Suppressor macrophage (primary cell): ENCODE measurements around the gene DNAJC13.
"Not testable (repeated sequence)": the region's sequence is repeated elsewhere in the genome, so short reads cannot be mapped to it uniquely, and the experiment has no call there.

ENCODE experiments used
- DNase-seq, 4 experiments: peaks; one replicate each; pipeline ENCODE4 v3.0.0-alpha.2; 2020 to 2022

Gene DNAJC13

DNA sequence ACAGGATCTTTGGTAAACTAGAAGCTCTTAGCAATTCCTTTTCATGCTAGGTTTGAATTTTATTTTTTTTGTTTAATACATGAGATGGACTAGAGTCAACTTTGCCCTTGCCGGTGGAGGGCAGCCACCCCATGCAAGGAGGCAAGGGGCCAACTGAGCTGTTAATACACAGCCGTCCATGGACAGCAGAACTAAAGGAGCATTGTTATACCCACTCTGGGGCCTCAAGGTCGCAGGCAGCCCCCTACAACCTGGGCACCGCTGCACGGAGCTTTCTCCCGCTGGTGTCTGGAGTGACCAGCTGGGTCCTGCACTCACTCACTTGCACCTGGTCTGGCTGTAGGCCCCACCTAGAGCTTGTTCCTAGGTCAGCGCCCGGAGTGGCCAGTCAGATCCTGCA is 131.9 kb downstream of the DNAJC13 start:
- DNase-seq, result no peak

DNA sequence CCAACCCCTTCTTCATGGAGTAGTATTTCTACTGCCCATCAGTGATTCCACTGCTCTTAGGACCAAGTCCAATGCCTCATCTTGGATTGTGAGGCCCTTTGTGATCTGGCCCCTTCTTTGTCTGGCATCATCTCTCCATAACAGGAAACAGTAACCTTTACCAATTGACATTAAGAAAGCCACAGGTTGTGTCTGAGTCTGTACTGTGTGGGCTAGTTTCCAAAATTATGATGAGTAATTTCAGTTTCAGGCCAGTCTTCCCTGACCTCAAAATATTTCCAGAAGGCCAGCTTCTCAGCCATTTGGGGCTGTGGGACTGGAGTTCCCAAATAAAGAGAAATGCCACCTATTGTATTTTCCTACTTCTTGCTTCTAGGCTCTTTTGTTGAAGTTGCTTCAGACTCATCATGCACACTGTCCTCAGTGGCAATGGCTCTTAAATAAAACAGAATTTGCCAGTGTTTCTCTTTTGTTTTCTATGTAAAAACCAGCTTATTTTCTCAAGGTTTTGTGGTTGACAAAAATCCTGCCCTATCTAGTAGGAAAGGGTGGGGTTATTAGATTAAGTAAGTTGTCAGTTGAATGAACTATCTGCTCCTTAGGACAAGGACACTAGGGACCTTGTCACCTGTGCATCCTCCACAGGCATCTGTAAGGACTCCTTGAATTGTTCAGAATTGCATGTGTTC is 132.7 kb downstream of the DNAJC13 start:
- peak in 3 of 4 experiments; percentile 8 to 32 (median 16) for DNase-seq

DNA sequence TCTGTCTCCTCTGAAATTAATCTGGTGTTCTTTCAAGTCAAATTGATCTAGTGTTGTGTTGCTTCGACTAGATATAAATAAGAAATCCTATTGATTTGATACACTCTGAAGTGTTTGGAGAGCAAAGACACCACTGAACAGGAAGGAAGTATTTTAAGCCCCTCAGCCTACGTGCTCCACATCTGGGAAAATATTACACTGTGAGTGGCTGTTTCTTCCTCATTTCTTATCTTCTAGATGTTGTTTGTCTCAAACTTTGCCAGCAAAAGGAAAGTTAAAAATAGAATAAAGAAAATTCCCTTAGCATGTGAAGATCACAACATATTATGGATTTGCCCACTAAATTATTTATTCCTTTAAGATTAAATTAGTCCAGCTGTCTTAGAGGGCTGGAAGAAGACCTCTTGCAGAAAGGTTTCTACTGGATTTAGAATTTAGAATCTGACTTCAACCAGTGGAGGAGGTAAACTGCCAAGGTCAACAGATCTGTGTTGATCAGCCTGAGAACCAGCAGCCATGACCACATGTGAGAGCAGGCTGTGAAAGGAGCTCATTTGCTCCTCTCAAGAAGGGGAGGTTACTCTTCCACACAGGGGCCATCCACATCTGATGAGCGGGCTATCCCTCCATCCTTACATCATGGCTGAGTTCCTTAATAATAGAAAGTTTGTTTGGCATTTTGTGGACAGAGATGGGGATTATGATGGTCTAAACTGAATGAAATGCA is 133.4 kb downstream of the DNAJC13 start:
- peak in 3 of 4 experiments; percentile 22 to 45 (median 39) for DNase-seq

DNA sequence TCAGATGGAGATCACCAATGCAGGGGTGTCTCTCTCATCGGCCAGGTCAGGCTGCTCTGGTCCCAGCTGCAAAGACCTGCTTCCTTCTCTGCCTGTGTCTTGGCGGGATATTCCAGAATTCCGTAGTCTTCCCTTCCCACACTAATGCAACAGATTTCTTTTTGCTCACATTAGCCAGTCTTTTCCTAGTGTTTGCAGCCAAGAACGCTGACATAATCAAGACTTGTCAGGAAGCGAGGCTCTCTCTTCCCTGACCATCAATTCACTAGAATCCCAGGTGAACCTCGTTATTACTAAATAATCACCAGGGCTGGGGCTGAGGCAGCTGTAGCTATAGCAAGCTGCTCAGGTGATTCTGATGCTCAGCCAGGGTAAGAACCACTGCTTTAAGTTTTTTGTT is 136.5 kb downstream of the DNAJC13 start:
- DNase-seq, result no peak

DNA sequence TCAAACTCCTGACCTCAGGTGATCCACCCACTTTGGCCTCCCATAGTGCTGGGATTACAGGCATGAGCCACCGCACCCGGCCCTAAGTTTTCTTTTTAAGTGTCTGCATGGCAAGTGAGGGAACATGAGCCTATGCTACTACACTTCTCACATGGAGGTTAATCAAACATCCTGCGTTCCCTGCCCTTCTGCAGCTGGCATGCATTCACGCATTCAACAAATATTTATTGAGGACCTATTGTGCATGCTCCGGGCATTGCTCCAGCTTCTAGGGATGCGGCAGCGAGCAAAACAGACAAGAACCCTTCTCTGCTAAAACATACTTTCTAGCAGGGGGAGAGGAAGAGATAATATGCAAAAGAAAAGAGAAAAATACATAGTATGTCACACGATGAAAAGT is 137.1 kb downstream of the DNAJC13 start:
- DNase-seq, result no peak

DNA sequence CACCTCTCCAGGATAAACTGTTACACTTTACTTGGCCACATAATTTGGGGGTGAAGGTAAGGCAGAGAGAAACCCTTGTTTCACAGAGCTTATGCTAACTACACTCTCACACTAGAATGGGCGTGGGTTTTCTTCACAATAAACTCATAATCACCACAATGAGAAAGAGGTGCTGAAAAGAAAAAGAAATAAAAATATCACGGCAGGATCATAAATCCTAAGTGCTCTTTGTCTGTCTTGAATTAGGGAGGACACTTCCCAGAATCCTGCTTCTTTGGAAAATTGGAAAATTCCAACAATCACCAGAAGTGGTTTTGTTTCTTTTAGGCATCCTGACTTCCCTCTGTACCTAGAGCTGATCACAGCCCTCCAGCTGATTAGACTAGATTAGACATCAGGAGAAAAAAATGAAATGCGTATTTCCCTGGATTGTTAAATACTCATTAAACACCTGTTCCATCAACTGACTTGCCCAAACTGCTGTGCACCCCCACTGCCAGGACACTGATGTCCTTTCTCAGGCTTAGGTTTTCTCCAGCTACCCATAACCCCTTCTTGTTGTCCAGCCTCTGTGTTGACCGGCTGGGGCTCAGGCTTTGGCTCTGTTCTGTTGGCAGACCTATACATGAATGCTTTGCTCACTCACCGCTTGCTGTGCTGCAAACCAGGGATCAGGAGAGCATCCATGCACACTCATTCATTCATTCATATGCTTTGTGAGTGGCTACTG is 138.2 kb downstream of the DNAJC13 start:
- no peak for DNase-seq

DNA sequence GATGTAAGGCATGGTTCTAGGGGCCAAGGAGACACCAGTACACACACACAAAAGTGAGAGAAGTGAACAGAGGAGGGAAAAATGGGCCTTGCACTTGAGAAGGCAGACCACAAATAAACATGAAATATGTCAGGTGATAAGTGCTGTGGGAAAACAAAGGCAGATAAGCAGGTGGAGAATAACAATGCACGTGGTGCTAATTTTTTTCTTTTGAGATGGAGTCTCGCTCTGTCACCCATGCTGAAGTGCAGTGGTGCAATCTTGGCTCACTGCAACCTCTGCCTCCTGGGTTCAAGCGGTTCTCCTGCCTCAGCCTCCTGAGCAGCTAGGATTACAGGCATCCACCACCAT is 138.7 kb downstream of the DNAJC13 start:
- DNase-seq, result not testable (repeated sequence)

DNA sequence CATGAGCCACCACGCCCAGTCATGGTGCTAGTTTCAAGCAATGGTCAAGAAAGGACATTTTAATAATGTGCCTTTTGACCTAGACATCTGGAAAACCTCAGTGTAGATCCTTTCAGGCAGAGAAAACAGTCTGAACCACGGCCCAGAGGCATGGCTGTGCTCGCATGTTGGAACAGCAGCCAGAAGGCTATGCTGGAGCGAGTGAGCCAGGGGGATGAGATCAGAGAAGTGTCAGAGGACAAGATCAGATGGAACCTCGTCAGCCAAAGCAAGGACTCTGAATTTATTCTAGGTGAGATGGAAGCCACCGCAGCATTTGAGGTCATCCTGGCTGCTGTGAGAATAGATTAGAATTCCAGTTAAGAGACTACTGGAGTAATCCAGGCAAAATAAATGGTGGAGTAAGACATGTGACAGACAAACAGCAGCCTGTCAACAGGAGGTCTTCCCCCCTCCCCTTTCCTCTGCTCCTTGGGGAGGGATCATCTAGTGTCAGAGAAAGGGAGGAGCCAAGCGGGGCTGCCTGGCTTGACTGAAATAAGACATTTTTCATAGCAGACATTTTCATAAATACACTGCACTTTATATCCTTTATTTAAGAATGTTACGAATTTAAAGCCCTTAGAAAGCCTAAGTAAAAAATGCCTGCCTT is 139.3 kb downstream of the DNAJC13 start:
- DNase-seq, result no peak

DNA sequence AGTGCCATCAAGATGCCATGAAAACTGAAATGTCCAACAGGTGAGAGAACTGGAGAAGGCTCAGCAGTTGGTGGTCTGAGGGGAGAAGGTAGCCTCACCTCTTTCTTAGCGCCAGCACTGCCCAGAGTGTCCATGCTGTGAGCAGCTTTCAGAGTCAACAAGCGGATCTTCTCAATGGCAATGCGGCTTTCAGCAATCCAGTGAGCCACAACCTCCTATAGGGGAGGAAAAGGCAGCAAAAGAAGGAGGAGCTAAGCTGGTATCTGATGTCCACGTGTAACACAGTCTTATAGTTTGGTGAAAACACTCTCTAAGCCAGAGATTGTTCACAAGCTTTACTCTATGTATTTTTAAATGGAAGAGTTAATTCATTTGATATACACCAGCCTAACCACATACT is 143.7 kb downstream of the DNAJC13 start:
- DNase-seq, result no peak

DNA sequence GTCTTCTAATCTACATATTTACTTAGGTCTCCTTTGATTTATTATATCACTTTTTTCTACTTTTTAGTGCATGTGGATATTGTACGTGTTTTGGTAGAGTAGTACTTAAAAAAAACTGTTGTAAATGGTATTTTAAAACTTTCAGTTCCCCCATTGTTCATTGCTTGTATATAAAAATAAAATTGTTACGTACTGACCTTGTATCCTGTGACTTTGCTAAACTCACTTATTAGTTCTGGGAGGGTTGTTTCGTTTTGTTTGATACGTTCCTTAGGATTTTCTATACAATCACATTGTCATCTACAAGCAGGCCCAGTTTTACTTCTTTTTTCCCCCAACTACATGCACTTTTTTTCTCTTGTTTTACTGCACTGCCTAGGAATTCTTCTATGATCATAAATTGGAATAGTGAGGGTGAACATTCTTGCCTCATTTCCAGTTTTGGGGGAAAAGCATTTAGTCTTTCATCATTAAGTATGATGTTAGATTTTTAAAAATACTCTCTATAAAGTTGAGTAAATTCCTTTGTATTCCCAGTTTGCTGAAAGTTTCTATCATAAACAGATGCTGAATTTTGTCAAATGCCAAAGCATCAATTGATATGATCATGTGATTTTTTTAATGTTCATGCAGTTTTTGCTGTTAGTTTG is 146.2 kb downstream of the DNAJC13 start:
- peak in 2 of 4 experiments; percentile 45 to 53 for DNase-seq

DNA sequence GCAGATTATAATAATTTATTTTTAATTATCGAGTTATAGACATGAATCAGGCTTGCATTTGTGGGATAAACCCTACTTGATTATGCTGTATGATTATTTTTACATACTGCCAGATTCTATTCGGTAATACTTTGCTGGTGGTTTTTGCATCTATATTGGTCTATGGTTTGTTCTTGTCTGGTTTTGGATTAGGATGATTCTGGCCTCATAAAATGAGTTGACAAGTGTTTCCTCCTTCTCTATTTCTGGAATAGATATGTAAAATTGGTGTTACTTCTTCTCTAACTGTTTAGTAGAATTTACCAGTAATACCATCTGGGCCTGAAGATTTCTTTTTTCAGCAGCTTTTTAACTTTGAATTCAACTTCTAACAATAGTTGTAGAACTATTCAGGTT is 146.8 kb downstream of the DNAJC13 start:
- DNase-seq, result no peak

DNA sequence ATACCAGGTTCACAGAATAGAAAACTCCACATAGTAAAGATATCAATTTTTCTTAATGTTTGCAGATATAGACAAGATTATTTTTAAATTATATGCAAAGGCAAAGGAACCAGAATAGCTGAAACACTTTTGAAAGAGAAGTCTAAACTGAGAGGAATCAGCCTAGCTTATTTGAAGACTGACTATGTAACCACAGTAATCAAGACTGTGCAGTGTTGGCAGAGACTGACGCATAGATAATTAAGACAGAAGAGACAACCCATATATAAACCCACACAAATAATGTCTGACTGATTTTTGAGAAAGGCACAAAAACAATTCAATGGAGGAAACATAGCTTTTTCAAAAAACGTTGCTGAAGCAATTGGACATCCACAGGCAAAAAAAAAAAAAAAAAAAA is 151.1 kb downstream of the DNAJC13 start:
- DNase-seq, result no peak

DNA sequence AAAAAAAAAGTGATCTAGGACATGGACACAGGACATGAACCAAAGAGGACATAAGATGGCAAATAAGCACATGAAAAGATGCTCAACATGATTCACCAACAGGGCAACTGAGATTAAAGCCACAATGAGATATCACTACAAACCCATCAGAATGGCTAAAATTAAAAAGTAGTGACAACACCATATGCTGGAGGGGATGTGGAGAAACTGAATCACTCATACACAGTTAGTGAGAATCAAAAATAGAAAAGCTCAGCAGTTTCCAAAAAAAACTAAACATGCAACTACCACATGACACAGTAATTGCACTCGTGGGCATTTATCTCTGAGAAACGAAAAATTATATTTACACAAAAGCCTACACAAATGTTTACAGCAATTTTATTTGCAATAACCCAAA is 151.9 kb downstream of the DNAJC13 start:
- DNase-seq, result peak; percentile 15 to 79 (median 49)

DNA sequence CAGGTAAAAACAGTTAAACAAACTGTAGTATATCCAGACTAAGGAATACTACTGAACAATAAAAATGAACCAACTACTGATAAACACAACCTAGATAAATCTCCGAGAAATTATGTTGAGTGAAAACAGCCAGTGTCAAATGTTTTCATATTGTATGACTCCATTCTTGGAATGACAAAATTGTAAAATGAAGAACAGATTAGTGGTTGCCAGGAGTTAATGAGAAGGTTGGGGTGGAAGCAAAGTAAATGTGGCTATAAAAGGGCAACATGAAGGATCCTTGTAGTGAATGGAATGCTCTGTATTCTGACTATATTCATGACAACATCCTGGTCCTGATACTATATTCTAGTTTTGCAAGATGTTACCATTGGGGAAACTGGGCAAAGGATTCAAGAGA is 152.3 kb downstream of the DNAJC13 start:
- no peak for DNase-seq

DNA sequence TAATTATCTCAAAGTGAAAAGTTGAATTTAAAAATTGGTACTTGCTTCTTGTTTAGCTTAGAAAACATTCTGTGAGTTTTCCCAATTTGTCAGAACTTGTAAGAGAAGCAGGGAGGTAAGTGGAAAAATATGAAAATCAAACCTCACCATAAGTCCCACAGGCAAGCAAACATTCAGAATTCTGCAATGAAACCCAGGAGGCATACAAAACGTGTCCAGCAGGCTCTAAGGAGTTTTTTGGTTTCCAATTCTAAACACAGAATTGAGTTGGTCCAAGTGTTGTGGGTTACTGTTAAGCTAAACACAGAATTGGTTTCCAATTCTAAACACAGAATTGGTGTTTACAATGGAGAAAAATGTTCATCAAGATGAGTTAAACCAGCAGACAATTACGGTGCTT is 152.7 kb downstream of the DNAJC13 start:
- DNase-seq, result no peak

DNA sequence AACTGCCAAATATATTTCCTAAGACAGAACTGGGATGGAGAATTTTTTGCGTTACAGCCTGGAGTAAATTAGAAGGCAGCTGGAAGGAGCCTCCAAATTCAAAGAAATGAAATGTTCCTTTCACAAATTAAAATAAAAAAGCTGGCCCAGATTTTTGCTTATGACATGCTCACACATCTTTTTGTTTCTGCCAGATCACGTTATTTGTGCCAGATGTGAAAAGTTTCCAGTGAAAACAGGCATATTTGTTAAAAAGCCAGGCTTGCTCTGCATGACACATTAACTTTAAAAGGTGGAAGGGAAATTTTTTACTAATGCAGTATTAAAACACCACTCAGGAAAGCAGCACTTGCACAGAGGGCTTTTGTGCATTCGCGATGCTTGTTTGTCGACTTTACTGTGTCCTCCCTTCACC is 156.5 kb downstream of the DNAJC13 start:
- DNase-seq, result no peak

DNA sequence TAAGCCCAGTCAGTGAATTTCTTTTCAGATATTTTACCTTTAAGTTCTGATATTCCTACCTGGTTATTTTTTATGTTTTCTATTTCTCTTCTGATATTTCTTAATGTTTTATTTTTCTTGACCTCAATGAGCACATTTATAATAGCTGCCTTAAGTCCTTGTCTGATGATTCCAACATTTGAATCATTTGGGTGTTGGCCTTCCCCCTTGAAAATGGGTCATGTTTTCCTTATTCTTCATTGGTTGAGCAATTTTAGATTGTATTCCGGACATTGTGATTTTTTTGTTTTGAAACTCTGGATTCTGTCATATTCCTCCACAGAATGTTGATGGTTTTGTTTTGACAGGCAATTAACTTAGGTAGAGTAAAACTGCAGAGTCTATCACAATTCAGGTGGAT is 170.1 kb downstream of the DNAJC13 start:
- no peak for DNase-seq
